Left ventricle myocardium inferior (tissue), 1 donor: ENCODE measurements around the gene CNTNAP2. TPM values are rescaled to one million over a fixed set of nuclear protein-coding genes. Genes with fewer than 3 reads are reported as not detected.

Source experiments
- DNase-seq: peaks from one replicate; pipeline ENCODE4 v3.0.0-alpha.2; 2020
- H3K27ac ChIP-seq: fragments of 200-600 bp; replicated peaks from 2 replicates; pipeline ENCODE4 v1.8.0; 2021
- H3K27me3 ChIP-seq: fragments of 200-600 bp; 2 replicates; pipeline ENCODE4 v1.8.0; 2021; ENCODE audit warnings: low read depth
- H3K36me3 ChIP-seq: fragments of 200-600 bp; 2 replicates; pipeline ENCODE4 v1.8.0; 2021
- H3K4me1 ChIP-seq: fragments of 200-600 bp; 2 replicates; pipeline ENCODE4 v1.8.0; 2021
- H3K4me3 ChIP-seq: fragments of 200-600 bp; 2 replicates; pipeline ENCODE4 v1.8.0; 2021; ENCODE audit warnings: mild to moderate bottlenecking, moderate library complexity
- H3K9me3 ChIP-seq: fragments of 200-600 bp; replicated peaks from 2 replicates; pipeline ENCODE4 v1.8.0; 2021
- intact Hi-C: fragments of 100-400 bp; cut with micrococcal nuclease; formaldehyde crosslinking; loops from one replicate; pipeline ENCODE4 v1.11.0; 2022
- total RNA-seq: library from RNA; stranded (reverse); fragmentation: NEBNext Ultra II Directional; extraction: Animal tissue kit (Norgen Biotek cat#: 25700); gene quantifications from one replicate; pipeline ENCODE4 v1.2.1, GENCODE V29; 2021
- TF ChIP-seq, protein P1 (sequence below): fragments of 200-600 bp; IDR thresholded peaks from 2 replicates; pipeline ENCODE4 v1.8.0; 2021; ENCODE audit warnings: antibody characterized with exemption, mild to moderate bottlenecking, borderline replicate concordance
- donor health status: DM: no; HTN: yes; CAD: no; lungs with severe emphysema.

CNTNAP2 gene
- total RNA-seq, 1 donor from 2014 or later = 0.99 TPM

GRCh38 chr7:147478796-147479195 lies 1362.2 kb downstream of the CNTNAP2 start:
- H3K4me1 ChIP-seq = no peaks in the 10 kb centered on the region
- H3K27ac ChIP-seq = no peak overlapping the region
- DNase-seq = no peak
- TF ChIP-seq, protein P1, sequence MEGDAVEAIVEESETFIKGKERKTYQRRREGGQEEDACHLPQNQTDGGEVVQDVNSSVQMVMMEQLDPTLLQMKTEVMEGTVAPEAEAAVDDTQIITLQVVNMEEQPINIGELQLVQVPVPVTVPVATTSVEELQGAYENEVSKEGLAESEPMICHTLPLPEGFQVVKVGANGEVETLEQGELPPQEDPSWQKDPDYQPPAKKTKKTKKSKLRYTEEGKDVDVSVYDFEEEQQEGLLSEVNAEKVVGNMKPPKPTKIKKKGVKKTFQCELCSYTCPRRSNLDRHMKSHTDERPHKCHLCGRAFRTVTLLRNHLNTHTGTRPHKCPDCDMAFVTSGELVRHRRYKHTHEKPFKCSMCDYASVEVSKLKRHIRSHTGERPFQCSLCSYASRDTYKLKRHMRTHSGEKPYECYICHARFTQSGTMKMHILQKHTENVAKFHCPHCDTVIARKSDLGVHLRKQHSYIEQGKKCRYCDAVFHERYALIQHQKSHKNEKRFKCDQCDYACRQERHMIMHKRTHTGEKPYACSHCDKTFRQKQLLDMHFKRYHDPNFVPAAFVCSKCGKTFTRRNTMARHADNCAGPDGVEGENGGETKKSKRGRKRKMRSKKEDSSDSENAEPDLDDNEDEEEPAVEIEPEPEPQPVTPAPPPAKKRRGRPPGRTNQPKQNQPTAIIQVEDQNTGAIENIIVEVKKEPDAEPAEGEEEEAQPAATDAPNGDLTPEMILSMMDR = no peak
- H3K9me3 ChIP-seq = peaks cover 5% of the 10 kb centered on the region
- H3K4me3 ChIP-seq = no peak overlapping the region
- H3K36me3 ChIP-seq = no peaks in the 10 kb centered on the region
- intact Hi-C loops = no loop called here
- H3K27me3 ChIP-seq = no peaks in the 10 kb centered on the region

GRCh38 chr7:147483634-147484292 lies 1367.2 kb downstream of the CNTNAP2 start:
- DNase-seq = no peak
- Histone ChIP-seq H3K9me3 (no peaks in the 10 kb centered on the region), H3K27me3 (no peaks in the 10 kb centered on the region), H3K27ac (no peak overlapping the region), H3K36me3 (no peaks in the 10 kb centered on the region), H3K4me1 (no peaks in the 10 kb centered on the region), H3K4me3 (no peak overlapping the region)
- intact Hi-C loops = no loop called here
- TF ChIP-seq, protein P1 = no peak

DNA sequence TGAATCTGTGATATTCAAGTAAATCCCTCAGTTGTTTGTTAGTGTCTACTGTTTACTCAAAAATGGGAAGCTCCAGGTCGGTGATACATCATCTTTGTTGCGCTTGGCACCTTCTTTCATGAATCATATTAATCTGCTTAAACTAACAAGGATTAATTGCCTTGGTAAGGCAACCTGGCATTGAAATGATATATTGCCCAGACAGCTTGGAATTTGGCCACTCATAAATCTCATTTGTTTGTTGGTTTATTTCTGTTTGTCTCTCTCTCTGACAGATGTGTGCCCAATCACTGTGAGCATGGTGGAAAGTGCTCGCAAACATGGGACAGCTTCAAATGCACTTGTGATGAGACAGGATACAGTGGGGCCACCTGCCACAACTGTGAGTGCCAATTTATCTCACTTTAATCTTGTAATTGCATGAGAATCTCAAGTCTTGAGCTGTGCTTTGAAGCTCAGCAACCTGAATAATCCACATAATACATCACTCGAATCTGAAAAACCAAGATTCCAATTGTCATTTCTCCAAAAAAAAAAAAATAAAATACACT lies 1369.1 kb downstream of the CNTNAP2 start:
- H3K27me3 ChIP-seq = no peaks in the 10 kb centered on the region
- no peak overlapping the region for H3K4me3 ChIP-seq
- TF ChIP-seq, protein P1 = no peak
- H3K4me1 ChIP-seq = no peaks in the 10 kb centered on the region
- H3K36me3 ChIP-seq = no peaks in the 10 kb centered on the region
- no peak overlapping the region for H3K27ac ChIP-seq
- intact Hi-C loops = no loop called here
- DNase-seq = no peak
- no peaks in the 10 kb centered on the region for H3K9me3 ChIP-seq

DNA sequence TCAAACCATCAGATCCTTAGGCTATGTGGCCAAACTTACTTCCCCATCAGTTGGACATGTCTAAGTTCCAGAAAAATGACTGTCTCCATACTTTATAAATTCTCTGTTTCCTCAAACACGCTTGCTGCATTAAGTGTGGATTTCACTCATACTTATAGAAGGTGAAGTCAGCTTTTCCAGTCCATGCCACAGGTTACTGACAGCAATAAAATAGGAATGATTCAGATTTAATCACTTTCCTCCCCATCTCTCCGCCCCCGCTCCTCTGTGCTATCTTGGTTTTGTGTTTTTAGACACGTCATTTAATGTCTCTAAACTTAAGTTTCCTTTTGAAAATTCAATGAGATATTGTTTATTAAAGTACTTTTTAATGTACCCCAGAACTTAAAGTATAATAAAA lies 1376.0 kb downstream of the CNTNAP2 start:
- intact Hi-C loops = no loop called here
- Histone ChIP-seq H3K4me1 (no peaks in the 10 kb centered on the region), H3K36me3 (no peaks in the 10 kb centered on the region), H3K27me3 (no peaks in the 10 kb centered on the region), H3K4me3 (no peak overlapping the region), H3K9me3 (no peaks in the 10 kb centered on the region), H3K27ac (no peak overlapping the region)
- no peak for DNase-seq
- TF ChIP-seq, protein P1 = no peak

DNA sequence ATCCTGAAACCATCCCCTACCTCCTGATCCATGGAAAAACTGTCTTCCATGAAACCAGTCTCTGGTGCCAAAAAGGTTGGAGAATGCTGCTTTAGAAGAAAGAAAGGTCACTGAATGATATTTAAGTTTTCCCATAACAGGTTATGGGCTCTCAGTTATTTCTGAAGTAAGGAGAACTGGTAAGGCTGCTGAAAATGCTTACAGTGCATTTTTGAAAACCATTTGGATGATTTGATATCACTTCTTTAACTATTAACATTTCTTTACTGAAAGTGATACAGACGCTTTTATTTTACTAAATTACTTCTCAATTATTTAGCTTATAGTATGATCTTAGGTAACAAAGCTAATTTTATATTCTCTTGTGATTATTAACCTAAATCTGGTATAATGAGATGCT lies 1379.6 kb downstream of the CNTNAP2 start:
- intact Hi-C loops = no loop called here
- H3K27ac ChIP-seq = no peak overlapping the region
- DNase-seq = no peak
- TF ChIP-seq, protein P1 = no peak
- H3K9me3 ChIP-seq = peaks cover 6% of the 10 kb centered on the region
- no peaks in the 10 kb centered on the region for H3K4me1 ChIP-seq
- no peak overlapping the region for H3K4me3 ChIP-seq
- H3K27me3 ChIP-seq = no peaks in the 10 kb centered on the region
- H3K36me3 ChIP-seq = no peaks in the 10 kb centered on the region
